Brain pericyte (primary cell): ENCODE measurements around the gene PDE3A.
"Not testable (repeated sequence)": the region's sequence is repeated elsewhere in the genome, so short reads cannot be mapped to it uniquely, and the experiment has no call there.

Source experiments
- DNase-seq: peaks from one replicate; pipeline ENCODE4 v3.0.0-alpha.2; 2012; ENCODE audit warnings: low read depth, low spot score

The PDE3A gene

GRCh38 chr12:20372326-20373096 is 4.2 kb downstream of the PDE3A start:
- DNase-seq = no peak

GRCh38 chr12:20374795-20375194 is 6.5 kb downstream of the PDE3A start:
- no peak for DNase-seq

- no peak for DNase-seq
These were observed 7.2 kb downstream of the PDE3A start for GRCh38 chr12:20375560-20375959.

- no peak for DNase-seq
These were observed 8.6 kb downstream of the PDE3A start for GRCh38 chr12:20376984-20377383.

GRCh38 chr12:20377750-20378149 is 9.4 kb downstream of the PDE3A start:
- DNase-seq = no peak

- DNase-seq = no peak
These were observed 13.8 kb downstream of the PDE3A start for GRCh38 chr12:20382117-20382516.

GRCh38 chr12:20383612-20384011 is 15.3 kb downstream of the PDE3A start:
- DNase-seq = no peak

GRCh38 chr12:20384836-20385235 is 16.5 kb downstream of the PDE3A start:
- DNase-seq = not testable (repeated sequence)

- no peak for DNase-seq
These were observed 22.5 kb downstream of the PDE3A start for GRCh38 chr12:20390846-20391245.

GRCh38 chr12:20392339-20392738 is 24.0 kb downstream of the PDE3A start:
- DNase-seq = no peak

- no peak for DNase-seq
These were observed 25.4 kb downstream of the PDE3A start for GRCh38 chr12:20393707-20394106.

GRCh38 chr12:20395791-20396550 is 27.6 kb downstream of the PDE3A start:
- DNase-seq = no peak

- DNase-seq = no peak
These were observed 30.3 kb downstream of the PDE3A start for GRCh38 chr12:20398686-20399085.

GRCh38 chr12:20400003-20400402 is 31.7 kb downstream of the PDE3A start:
- no peak for DNase-seq

- DNase-seq = no peak
These were observed 34.9 kb downstream of the PDE3A start for GRCh38 chr12:20403230-20403629.

GRCh38 chr12:20404576-20405346 is 36.4 kb downstream of the PDE3A start:
- no peak for DNase-seq

GRCh38 chr12:20409607-20410377 is 41.5 kb downstream of the PDE3A start:
- DNase-seq = no peak

- no peak for DNase-seq
These were observed 42.4 kb downstream of the PDE3A start for GRCh38 chr12:20410734-20411133.

GRCh38 chr12:20411345-20411744 is 43.0 kb downstream of the PDE3A start:
- DNase-seq = no peak

- DNase-seq = peak; percentile 70
These were observed 46.7 kb downstream of the PDE3A start for GRCh38 chr12:20415028-20415427.

- no peak for DNase-seq
These were observed 47.3 kb downstream of the PDE3A start for GRCh38 chr12:20415641-20416040.

GRCh38 chr12:20420557-20420956 is 52.2 kb downstream of the PDE3A start:
- DNase-seq = no peak
